ENCODE data around the gene HEG1.

HEG1 gene

DNA sequence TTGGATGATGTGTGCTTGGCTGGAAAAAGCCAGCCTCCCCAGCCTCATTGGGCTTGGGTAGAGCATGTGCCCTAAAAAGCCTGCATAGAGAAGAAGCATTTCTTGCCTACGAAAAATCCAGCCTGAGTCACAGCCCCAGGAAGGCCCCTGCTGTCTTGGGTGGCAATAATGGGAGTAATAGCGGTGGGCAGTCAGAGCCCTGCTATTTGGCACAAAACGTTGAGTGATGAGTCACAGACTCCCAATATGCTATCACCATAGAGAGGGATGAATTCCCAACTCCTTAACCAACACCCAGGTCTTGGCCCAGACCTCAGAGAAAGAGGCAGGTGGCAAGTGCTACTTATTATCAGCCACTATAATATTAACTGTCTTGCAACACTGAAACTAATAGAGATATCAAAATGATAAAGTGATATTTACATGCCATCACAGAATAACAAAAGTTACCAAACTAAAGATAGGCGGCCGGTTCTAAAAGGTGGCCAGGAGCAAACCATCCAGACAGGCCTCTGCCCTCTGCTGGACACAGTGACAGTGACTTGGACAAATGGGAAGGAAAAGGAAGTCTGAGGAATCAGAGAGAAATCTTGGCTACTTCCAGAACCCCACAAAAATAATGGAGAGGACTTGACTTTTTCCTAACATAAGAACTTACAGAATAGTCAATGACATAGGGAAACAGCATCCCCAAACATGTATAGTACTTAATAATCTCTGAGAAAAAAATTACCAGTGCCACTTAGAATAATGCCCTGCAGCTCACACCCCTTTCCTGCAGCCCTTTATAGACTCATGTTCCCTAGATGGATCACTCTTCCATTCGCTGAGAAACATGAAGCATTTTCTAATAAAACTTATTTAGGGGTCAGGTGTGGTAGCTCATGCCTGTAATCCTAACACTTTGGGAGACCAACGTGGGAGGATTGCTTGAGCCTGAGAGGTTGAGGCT, 69.3 kb downstream of the HEG1 start:
- DNase-seq: peak; percentile 80 to 88
- Histone ChIP-seq H3K27ac (ENCODE audit: low read depth, low read length) (no peak overlapping the region), H2AFZ (ENCODE audit: insufficient read depth, low read length, poor library complexity) (no peak overlapping the region), H2BK5ac (ENCODE audit: low read depth, low read length, poor library complexity) (no peak overlapping the region), H3K4me1 (ENCODE audit: control insufficient read depth in 1 of 2, insufficient read depth in 2 of 2, low read length in 2 of 2) (peaks cover 4 to 5% of the 10 kb centered on the region in 2 experiments), H2AK5ac (ENCODE audit: low read length) (no peak overlapping the region), H4K91ac (ENCODE audit: low read depth, low read length) (no peak overlapping the region), H3K4ac (ENCODE audit: low read depth, low read length) (no peak overlapping the region), H3K9me3 (ENCODE audit: insufficient read depth, low read depth, low read length) (no peaks in the 10 kb centered on the region), H4K8ac (ENCODE audit: low read depth, low read length) (no peak overlapping the region), H2BK120ac (ENCODE audit: insufficient read depth, low read length, poor library complexity) (no peak overlapping the region), H2BK12ac (ENCODE audit: low read length) (no peak overlapping the region), H3K36me3 (ENCODE audit: control insufficient read depth in 1 of 2, insufficient read depth in 2 of 2, low read length in 2 of 2) (peaks cover 23% of the 10 kb centered on the region in 2 experiments), H3K4me2 (ENCODE audit: low read length) (no peak overlapping the region), H3K27me3 (ENCODE audit: insufficient read depth, low read length) (no peaks in the 10 kb centered on the region), H3K79me2 (ENCODE audit: control insufficient read depth, insufficient read depth, low read length, poor library complexity) (no peaks in the 10 kb centered on the region), H3K18ac (ENCODE audit: low read length) (no peak overlapping the region), H3K23ac (ENCODE audit: low read length) (no peak overlapping the region), H3K79me1 (ENCODE audit: low read length) (no peaks in the 10 kb centered on the region), H3K14ac (ENCODE audit: low read length) (no peak overlapping the region), H4K12ac (ENCODE audit: low read depth, low read length) (no peak overlapping the region), H3K9ac (ENCODE audit: low read length) (no peak overlapping the region), H3K4me3 (ENCODE audit: low read depth, low read length) (no peak overlapping the region)
- WGBS (ENCODE audit: extremely low coverage, insufficient coverage, insufficient read length): no CpG with 5 or more reads among the region's 7 CpGs

DNA sequence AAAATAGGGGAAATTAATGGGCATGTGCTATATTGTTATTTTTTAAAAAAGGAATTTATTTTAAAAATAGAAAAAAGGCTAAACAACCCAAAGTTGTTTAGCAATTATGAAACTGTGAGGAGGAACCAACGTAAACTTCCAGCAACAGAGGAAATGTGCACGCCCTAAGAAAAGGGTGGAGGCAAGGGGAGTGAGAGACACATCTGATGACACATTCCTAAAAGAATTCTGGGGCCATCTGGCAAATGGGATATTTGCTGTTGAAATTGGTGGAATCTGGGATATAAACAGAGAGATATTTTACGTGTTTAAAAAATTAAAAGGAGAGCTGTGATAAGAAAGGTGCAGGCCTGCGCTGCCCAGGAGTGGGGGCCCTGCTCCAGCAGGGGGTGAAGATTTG, 70.4 kb downstream of the HEG1 start:
- Histone ChIP-seq H4K8ac (ENCODE audit: low read depth, low read length) (no peak overlapping the region), H2BK120ac (ENCODE audit: insufficient read depth, low read length, poor library complexity) (peak overlapping the region; percentile 46), H3K4me3 (ENCODE audit: low read depth, low read length) (no peak overlapping the region), H2BK12ac (ENCODE audit: low read length) (no peak overlapping the region), H3K4me1 (ENCODE audit: control insufficient read depth in 1 of 2, insufficient read depth in 2 of 2, low read length in 2 of 2) (peaks cover 4 to 5% of the 10 kb centered on the region in 2 experiments), H3K4me2 (ENCODE audit: low read length) (no peak overlapping the region), H3K9ac (ENCODE audit: low read length) (no peak overlapping the region), H3K36me3 (ENCODE audit: control insufficient read depth in 1 of 2, insufficient read depth in 2 of 2, low read length in 2 of 2) (peaks cover 23 to 25% of the 10 kb centered on the region in 2 experiments), H3K14ac (ENCODE audit: low read length) (no peak overlapping the region), H4K12ac (ENCODE audit: low read depth, low read length) (no peak overlapping the region), H2AK5ac (ENCODE audit: low read length) (no peak overlapping the region), H3K18ac (ENCODE audit: low read length) (no peak overlapping the region), H3K27ac (ENCODE audit: low read depth, low read length) (no peak overlapping the region), H3K27me3 (ENCODE audit: insufficient read depth, low read length) (no peaks in the 10 kb centered on the region), H2AFZ (ENCODE audit: insufficient read depth, low read length, poor library complexity) (no peak overlapping the region), H3K4ac (ENCODE audit: low read depth, low read length) (no peak overlapping the region), H2BK5ac (ENCODE audit: low read depth, low read length, poor library complexity) (no peak overlapping the region), H3K9me3 (ENCODE audit: insufficient read depth, low read depth, low read length) (no peaks in the 10 kb centered on the region), H3K79me1 (ENCODE audit: low read length) (no peaks in the 10 kb centered on the region), H4K91ac (ENCODE audit: low read depth, low read length) (no peak overlapping the region), H3K23ac (ENCODE audit: low read length) (no peak overlapping the region), H3K79me2 (ENCODE audit: control insufficient read depth, insufficient read depth, low read length, poor library complexity) (no peaks in the 10 kb centered on the region)
- WGBS (ENCODE audit: extremely low coverage, insufficient coverage, insufficient read length): 100% methylated on average over 1 of the region's 4 CpGs
- DNase-seq: peak; percentile 31 to 60

DNA sequence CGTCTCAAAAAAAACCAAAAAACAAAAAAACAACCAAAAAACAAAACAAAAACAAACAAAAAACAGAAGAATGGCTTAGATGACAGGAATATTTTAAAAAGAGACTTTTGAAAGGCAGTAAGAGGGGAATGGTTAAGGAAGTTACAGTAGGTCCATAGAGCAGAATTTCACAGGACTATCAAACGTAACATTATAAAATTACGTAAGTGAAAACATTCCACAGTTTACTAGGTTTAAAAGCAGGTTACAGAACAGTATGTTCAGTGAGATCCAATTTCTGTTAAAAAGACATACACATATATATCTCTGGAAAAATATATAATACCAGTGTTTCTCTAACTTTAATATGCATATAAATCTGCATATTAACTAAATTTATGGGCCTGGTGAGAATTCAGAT, 71.0 kb downstream of the HEG1 start:
- H4K91ac ChIP-seq (ENCODE audit: low read depth, low read length): no peak overlapping the region
- H3K9ac ChIP-seq (ENCODE audit: low read length): no peak overlapping the region
- no peak overlapping the region for H4K12ac ChIP-seq (ENCODE audit: low read depth, low read length)
- no peak overlapping the region for H3K4me2 ChIP-seq (ENCODE audit: low read length)
- no peak overlapping the region for H3K14ac ChIP-seq (ENCODE audit: low read length)
- no peak overlapping the region for H3K23ac ChIP-seq (ENCODE audit: low read length)
- H3K4ac ChIP-seq (ENCODE audit: low read depth, low read length): no peak overlapping the region
- no peak overlapping the region for H2AFZ ChIP-seq (ENCODE audit: insufficient read depth, low read length, poor library complexity)
- H2AK5ac ChIP-seq (ENCODE audit: low read length): no peak overlapping the region
- no peak overlapping the region for H2BK5ac ChIP-seq (ENCODE audit: low read depth, low read length, poor library complexity)
- H3K36me3 ChIP-seq (ENCODE audit: control insufficient read depth in 1 of 2, insufficient read depth in 2 of 2, low read length in 2 of 2): peaks cover 20 to 22% of the 10 kb centered on the region in 2 experiments
- no peak overlapping the region for H2BK12ac ChIP-seq (ENCODE audit: low read length)
- H3K18ac ChIP-seq (ENCODE audit: low read length): no peak overlapping the region
- no peak for DNase-seq
- no CpG with 5 or more reads among the region's 3 CpGs for WGBS (ENCODE audit: extremely low coverage, insufficient coverage, insufficient read length)
- no peak overlapping the region for H3K27ac ChIP-seq (ENCODE audit: low read depth, low read length)
- no peaks in the 10 kb centered on the region for H3K27me3 ChIP-seq (ENCODE audit: insufficient read depth, low read length)
- H3K4me1 ChIP-seq (ENCODE audit: control insufficient read depth in 1 of 2, insufficient read depth in 2 of 2, low read length in 2 of 2): peaks cover 4 to 5% of the 10 kb centered on the region in 2 experiments
- H3K79me1 ChIP-seq (ENCODE audit: low read length): no peaks in the 10 kb centered on the region
- H3K79me2 ChIP-seq (ENCODE audit: control insufficient read depth, insufficient read depth, low read length, poor library complexity): no peaks in the 10 kb centered on the region
- H4K8ac ChIP-seq (ENCODE audit: low read depth, low read length): no peak overlapping the region
- no peaks in the 10 kb centered on the region for H3K9me3 ChIP-seq (ENCODE audit: insufficient read depth, low read depth, low read length)
- H2BK120ac ChIP-seq (ENCODE audit: insufficient read depth, low read length, poor library complexity): no peak overlapping the region
- no peak overlapping the region for H3K4me3 ChIP-seq (ENCODE audit: low read depth, low read length)

DNA sequence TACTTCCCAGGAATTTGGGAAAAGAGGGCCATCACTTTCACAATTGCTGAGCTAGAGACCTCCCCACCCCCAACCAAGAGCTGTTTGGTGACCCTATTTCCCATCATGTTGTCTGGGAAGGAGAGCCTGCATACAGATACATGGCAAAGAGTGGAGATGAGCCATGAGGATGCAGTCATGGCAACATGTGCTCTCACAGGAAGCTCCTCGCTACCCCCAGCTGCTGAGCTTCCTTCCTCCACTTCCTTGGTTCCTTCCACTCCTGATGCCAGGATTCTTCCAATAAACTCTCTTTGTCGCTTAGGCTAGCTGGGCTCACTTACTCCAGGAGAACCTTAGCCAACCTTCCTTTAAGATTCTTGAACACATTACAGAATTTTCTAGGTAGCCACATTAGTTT, 72.9 kb downstream of the HEG1 start:
- Histone ChIP-seq H3K4ac (ENCODE audit: low read depth, low read length) (no peak overlapping the region), H4K8ac (ENCODE audit: low read depth, low read length) (no peak overlapping the region), H2AFZ (ENCODE audit: insufficient read depth, low read length, poor library complexity) (no peak overlapping the region), H3K9ac (ENCODE audit: low read length) (no peak overlapping the region), H3K4me2 (ENCODE audit: low read length) (no peak overlapping the region), H3K79me2 (ENCODE audit: control insufficient read depth, insufficient read depth, low read length, poor library complexity) (no peaks in the 10 kb centered on the region), H2BK120ac (ENCODE audit: insufficient read depth, low read length, poor library complexity) (no peak overlapping the region), H3K27me3 (ENCODE audit: insufficient read depth, low read length) (no peaks in the 10 kb centered on the region), H2BK12ac (ENCODE audit: low read length) (no peak overlapping the region), H4K12ac (ENCODE audit: low read depth, low read length) (no peak overlapping the region), H3K14ac (ENCODE audit: low read length) (no peak overlapping the region), H3K23ac (ENCODE audit: low read length) (no peak overlapping the region), H3K18ac (ENCODE audit: low read length) (no peak overlapping the region), H3K27ac (ENCODE audit: low read depth, low read length) (no peak overlapping the region), H4K91ac (ENCODE audit: low read depth, low read length) (no peak overlapping the region), H3K9me3 (ENCODE audit: insufficient read depth, low read depth, low read length) (no peaks in the 10 kb centered on the region), H2BK5ac (ENCODE audit: low read depth, low read length, poor library complexity) (no peak overlapping the region), H3K36me3 (ENCODE audit: control insufficient read depth in 1 of 2, insufficient read depth in 2 of 2, low read length in 2 of 2) (peaks cover 17 to 18% of the 10 kb centered on the region in 2 experiments), H3K79me1 (ENCODE audit: low read length) (no peaks in the 10 kb centered on the region), H3K4me3 (ENCODE audit: low read depth, low read length) (no peak overlapping the region), H3K4me1 (ENCODE audit: control insufficient read depth in 1 of 2, insufficient read depth in 2 of 2, low read length in 2 of 2) (peaks cover 4 to 5% of the 10 kb centered on the region in 2 experiments), H2AK5ac (ENCODE audit: low read length) (no peak overlapping the region)
- DNase-seq: no peak
- WGBS (ENCODE audit: extremely low coverage, insufficient coverage, insufficient read length): no CpG with 5 or more reads among the region's 2 CpGs

Data from trophoblast cell (in vitro differentiated cells and primary cell).